Left ventricle myocardium inferior (tissue), 1 donor: Measurements from ENCODE around the gene TMIE. TPM values are rescaled to one million over a fixed set of nuclear protein-coding genes. Genes with fewer than 3 reads are reported as not detected.
A peak's percentile ranks its signal among the peaks of the same experiment; 100 is the strongest.
"Not testable (repeated sequence)": the region's sequence is repeated elsewhere in the genome, so short reads cannot be mapped to it uniquely, and the experiment has no call there.

Experiments
- DNase-seq: peaks from one replicate; pipeline ENCODE4 v3.0.0-alpha.2; 2020
- H3K27ac ChIP-seq: fragments of 200-600 bp; replicated peaks from 2 replicates; pipeline ENCODE4 v1.8.0; 2021
- H3K27me3 ChIP-seq: fragments of 200-600 bp; 2 replicates; pipeline ENCODE4 v1.8.0; 2021; ENCODE audit warnings: low read depth
- H3K36me3 ChIP-seq: fragments of 200-600 bp; 2 replicates; pipeline ENCODE4 v1.8.0; 2021
- H3K4me1 ChIP-seq: fragments of 200-600 bp; 2 replicates; pipeline ENCODE4 v1.8.0; 2021
- H3K4me3 ChIP-seq: fragments of 200-600 bp; 2 replicates; pipeline ENCODE4 v1.8.0; 2021; ENCODE audit warnings: mild to moderate bottlenecking, moderate library complexity
- H3K9me3 ChIP-seq: fragments of 200-600 bp; replicated peaks from 2 replicates; pipeline ENCODE4 v1.8.0; 2021
- intact Hi-C: fragments of 100-400 bp; cut with micrococcal nuclease; formaldehyde crosslinking; loops from one replicate; pipeline ENCODE4 v1.11.0; 2022
- total RNA-seq: library from RNA; stranded (reverse); fragmentation: NEBNext Ultra II Directional; extraction: Animal tissue kit (Norgen Biotek cat#: 25700); gene quantifications from one replicate; pipeline ENCODE4 v1.2.1, GENCODE V29; 2021
- TF ChIP-seq, protein P1 (sequence below): fragments of 200-600 bp; IDR thresholded peaks from 2 replicates; pipeline ENCODE4 v1.8.0; 2021; ENCODE audit warnings: antibody characterized with exemption, mild to moderate bottlenecking, borderline replicate concordance
- donor health status: DM: no; HTN: yes; CAD: no; lungs with severe emphysema.

The TMIE gene
- total RNA-seq, 1 donor from 2014 or later = 1.5 TPM

DNA sequence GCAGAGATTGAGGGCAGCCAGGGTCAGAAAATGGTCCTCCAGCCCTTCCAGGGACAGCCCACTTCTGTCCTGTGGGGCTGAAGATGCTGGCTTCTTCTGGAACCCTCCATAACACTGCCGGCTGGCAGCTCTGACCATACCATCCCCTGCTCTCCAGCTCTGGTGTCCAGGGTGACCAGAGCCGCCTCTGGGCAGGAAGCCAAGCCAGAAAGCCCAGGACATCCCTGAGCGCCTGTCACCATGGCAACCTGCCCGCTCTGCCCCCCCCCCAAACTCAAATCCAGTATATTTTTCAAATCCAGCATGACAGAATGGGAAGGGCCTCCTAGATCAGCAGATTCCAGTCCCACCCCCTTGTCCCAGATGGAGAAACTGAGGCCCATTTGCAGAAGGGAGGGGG lies 420 bp upstream of the TMIE start:
- Histone ChIP-seq H3K4me3 (peak overlapping the region; percentile 61), H3K4me1 (peaks cover 55% of the 10 kb centered on the region), H3K9me3 (no peaks in the 10 kb centered on the region), H3K36me3 (no peaks in the 10 kb centered on the region), H3K27me3 (no peaks in the 10 kb centered on the region), H3K27ac (peak overlapping the region; percentile 59)
- intact Hi-C loops = no loop called here
- DNase-seq = peak; percentile 51
- TF ChIP-seq, protein P1, sequence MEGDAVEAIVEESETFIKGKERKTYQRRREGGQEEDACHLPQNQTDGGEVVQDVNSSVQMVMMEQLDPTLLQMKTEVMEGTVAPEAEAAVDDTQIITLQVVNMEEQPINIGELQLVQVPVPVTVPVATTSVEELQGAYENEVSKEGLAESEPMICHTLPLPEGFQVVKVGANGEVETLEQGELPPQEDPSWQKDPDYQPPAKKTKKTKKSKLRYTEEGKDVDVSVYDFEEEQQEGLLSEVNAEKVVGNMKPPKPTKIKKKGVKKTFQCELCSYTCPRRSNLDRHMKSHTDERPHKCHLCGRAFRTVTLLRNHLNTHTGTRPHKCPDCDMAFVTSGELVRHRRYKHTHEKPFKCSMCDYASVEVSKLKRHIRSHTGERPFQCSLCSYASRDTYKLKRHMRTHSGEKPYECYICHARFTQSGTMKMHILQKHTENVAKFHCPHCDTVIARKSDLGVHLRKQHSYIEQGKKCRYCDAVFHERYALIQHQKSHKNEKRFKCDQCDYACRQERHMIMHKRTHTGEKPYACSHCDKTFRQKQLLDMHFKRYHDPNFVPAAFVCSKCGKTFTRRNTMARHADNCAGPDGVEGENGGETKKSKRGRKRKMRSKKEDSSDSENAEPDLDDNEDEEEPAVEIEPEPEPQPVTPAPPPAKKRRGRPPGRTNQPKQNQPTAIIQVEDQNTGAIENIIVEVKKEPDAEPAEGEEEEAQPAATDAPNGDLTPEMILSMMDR = no peak

DNA sequence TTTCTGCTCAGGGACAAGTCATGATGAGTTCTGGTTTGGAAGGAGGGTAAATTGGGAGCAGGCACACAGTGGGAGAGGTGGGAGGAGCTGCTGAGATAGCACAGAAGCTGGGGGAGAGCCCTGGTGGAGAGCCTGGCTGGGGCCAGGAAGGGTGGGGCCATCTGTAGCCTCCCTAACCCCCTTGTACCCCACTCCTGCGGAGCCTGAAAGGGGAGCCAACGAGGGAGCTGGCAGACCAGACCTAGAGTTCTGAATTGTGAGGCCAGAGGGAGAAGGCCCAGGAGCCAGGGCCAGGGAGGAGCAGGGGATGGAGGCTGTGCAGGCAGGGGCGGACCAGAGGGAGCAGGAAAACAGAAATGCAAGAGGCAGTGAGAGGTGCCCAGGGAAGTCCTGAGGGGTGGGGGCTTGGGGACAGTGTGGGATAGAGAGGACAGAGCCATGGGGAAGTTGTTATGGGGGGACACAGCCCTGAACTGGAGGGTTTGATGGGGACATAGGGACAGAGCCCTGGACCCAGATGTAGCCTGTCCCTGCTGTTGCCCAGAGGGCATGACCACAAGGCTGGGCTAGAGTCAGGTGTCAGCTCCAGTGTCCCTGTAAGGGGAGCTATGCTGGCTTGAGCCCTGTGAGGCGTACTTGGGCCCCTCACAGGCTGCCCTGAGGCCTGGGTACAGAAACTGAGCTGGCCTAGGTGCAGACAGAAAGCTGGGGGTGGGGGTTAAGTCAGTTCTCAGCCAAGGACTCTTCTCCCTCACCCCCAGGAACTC lies 1.2 kb downstream of the TMIE start:
- Histone ChIP-seq H3K9me3 (no peaks in the 10 kb centered on the region), H3K4me1 (peaks cover 38% of the 10 kb centered on the region), H3K4me3 (no peak overlapping the region), H3K27me3 (no peaks in the 10 kb centered on the region), H3K36me3 (no peaks in the 10 kb centered on the region), H3K27ac (no peak overlapping the region)
- DNase-seq = no peak
- TF ChIP-seq, protein P1 = no peak
- intact Hi-C loops = no loop called here

GRCh38 chr3:46703013-46703520 lies 1.9 kb downstream of the TMIE start:
- Histone ChIP-seq H3K27ac (no peak overlapping the region), H3K4me1 (peaks cover 35% of the 10 kb centered on the region), H3K36me3 (no peaks in the 10 kb centered on the region), H3K4me3 (no peak overlapping the region), H3K27me3 (no peaks in the 10 kb centered on the region), H3K9me3 (no peaks in the 10 kb centered on the region)
- DNase-seq = peak; percentile 4
- intact Hi-C loops = no loop called here
- TF ChIP-seq, protein P1 = no peak

DNA sequence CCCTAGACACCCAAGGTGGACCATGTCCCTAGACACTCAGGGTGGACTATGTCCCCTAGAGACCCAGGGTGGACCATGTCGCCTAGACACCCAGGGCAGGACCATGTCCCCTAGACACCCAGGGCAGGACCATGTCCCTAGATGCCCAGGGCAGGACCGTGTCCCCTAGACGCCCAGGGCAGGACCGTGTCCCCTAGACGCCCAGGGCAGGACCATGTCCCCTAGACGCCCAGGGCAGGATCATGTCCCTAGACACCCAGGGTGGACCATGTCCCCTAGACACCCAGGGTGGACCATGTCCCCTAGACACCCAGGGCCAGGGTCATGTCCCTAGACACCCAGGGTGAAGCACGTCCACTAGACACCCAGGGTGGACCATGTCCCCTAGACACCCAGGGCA lies 3.2 kb downstream of the TMIE start:
- H3K36me3 ChIP-seq, intact Hi-C loops, H3K4me3 ChIP-seq, H3K27ac ChIP-seq, H3K27me3 ChIP-seq, H3K9me3 ChIP-seq: not testable (repeated sequence)
- peak; percentile 2 for DNase-seq
- peaks cover 31% of the 10 kb centered on the region for H3K4me1 ChIP-seq

- no peaks in the 10 kb centered on the region for H3K9me3 ChIP-seq
- TF ChIP-seq, protein P1 = peak; percentile 98
- H3K27me3 ChIP-seq = no peaks in the 10 kb centered on the region
- H3K27ac ChIP-seq = no peak overlapping the region
- no peak overlapping the region for H3K4me3 ChIP-seq
- intact Hi-C loops = loop anchor here (5.0 kb wide), 1 partner anchor 202 kb away; no protein-coding TSS in a partner anchor
- H3K4me1 ChIP-seq = peaks cover 24% of the 10 kb centered on the region
- H3K36me3 ChIP-seq = no peaks in the 10 kb centered on the region
- DNase-seq = peak; percentile 73
These were observed 3.9 kb downstream of the TMIE start for GRCh38 chr3:46705022-46705530.
